RKO (cell line): ENCODE measurements around the gene CDK15.
"Not testable (repeated sequence)": the region's sequence is repeated elsewhere in the genome, so short reads cannot be mapped to it uniquely, and the experiment has no call there.

Experiments used
- DNase-seq: peaks from one replicate; pipeline ENCODE4 v3.0.0-alpha.2; 2016; ENCODE audit warnings: low spot score

Gene CDK15

DNA sequence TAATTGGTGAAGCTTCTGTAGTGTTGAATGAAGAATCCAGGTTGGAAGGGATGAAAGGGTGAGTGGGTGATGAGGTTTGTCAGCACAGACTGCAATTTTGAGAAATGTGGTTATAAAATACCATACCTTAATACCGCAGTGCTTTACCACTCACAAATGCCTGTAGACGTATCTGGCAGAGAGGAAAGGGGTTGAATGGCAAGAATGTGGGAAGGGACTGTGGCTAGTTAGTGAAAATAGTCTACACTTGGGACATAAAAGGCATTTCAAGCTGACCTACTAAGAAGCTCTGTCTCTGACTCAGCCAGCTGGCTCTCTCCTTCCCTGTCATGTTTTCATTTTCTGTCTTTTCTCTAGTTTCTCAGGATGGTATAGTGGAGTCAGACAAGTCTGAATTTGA, 25.1 kb downstream of the CDK15 start:
- DNase-seq, result no peak

DNA sequence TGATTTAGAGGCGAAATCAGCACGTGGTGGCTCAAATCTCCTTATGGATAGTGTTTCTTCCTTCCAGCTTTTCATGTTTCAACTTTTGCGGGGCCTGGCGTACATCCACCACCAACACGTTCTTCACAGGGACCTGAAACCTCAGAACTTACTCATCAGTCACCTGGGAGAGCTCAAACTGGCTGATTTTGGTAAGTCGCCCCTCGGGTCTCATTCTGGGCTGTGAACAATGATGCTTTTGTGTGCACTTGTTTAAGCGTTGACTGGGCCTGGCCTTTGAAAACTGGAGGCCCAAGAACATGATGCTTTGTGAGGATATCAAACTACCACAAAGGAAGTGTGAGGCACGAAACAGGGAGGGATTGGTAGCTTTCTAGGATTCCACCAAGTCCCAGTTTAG, 27.4 kb downstream of the CDK15 start:
- no peak for DNase-seq

DNA sequence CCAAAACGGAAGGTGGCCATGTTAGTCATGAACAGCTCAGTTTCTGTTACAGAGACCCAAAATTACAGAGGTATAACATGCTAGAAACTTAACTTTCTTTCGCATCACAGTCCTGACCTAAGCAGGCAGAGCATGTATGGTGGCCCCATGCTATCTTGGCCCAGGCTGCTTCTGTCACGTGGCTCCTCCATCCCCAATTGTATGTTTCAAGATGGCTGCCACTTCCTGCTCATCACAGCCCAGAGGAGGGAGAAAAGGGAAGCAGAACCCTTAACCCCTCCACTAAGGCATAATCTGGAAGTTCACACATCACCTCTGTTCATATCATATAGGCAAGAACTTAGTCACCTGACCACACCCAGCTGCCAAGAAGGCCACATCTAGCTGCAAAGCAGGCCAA, 28.7 kb downstream of the CDK15 start:
- no peak for DNase-seq

DNA sequence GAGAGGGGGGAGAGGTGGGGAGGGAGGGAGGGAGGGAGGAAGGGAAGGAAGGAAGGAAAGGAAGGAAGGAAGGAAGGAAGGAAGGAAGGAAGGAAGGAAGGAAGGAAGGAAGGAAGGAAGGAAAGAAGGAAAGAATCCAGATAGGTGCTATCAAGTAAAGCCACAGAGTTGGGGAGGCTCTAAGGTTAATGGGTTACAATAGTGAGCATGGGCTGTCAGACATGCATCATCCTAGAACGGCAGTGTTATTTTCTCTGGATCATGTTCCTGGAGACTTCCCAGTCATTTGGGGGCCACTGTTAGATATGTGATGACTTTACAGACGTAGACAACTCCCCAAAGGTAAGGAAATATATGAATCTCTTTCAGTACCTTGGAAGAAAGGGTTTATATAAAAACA, 31.1 kb downstream of the CDK15 start:
- no peak for DNase-seq

DNA sequence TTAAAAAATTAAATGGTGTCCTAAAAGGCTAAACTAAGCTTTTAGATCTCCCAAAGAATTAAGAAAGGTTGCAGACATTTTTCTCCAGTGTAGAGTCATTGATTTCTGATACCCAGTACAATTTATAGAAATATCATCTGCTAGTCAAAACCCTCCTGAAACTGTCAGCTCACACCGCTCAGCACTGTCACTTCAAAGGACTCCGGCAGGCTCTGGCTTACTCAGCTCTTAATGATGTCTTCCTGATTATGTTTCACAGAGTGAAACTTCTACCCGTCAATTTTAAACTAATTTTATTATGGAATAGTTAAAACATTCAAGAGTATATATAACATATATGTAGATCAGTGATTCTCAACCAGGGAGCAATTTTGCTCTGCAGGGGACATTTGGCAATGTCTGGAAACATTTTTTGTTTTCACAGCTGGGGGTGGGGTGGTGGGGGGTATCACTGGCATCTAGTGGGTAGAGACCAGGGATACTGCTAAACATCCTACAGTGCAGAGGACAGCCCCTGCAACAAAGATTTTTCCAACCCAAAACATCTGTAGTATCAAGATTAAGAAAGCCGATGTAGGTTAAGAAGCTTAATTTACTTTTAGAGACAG, 31.6 kb downstream of the CDK15 start:
- DNase-seq, result no peak

DNA sequence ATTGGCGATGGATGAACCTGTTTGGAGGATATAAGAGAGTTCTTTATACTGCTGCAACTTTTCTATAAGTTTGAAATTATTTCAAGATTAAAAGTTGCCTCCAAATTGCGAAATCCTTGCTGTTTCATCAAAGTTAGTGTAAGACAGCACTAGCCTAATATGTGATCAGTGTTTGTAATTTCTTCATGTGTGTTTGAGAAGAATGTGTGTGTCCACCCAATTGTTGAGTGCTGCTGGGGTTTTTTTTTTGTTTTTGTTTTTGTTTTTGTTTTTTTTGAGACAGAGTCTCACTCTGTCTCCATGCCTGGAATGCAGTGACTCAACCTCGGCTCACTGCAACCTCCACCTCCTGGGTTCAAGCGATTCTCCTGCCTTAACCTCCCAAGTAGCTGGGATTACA, 33.4 kb downstream of the CDK15 start:
- no peak for DNase-seq

DNA sequence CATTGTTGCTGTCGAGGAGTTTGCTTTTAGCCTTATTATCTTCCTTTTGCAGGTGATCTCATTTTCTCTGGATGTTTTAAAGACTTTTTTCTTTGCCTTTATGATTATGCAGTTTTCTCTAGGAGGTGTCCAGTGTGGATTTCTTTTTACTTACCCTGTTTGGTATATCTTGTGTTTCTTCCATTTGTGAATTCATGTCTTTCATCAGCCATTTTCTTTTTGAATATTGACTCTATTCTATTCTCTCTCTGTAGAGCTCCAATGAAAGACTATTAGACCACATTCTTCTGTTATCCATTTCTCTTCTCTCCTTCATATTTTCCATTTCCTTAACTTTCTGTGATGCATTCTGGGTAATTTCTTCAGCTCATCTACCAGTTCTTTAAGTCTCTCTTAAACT, 34.4 kb downstream of the CDK15 start:
- no peak for DNase-seq

DNA sequence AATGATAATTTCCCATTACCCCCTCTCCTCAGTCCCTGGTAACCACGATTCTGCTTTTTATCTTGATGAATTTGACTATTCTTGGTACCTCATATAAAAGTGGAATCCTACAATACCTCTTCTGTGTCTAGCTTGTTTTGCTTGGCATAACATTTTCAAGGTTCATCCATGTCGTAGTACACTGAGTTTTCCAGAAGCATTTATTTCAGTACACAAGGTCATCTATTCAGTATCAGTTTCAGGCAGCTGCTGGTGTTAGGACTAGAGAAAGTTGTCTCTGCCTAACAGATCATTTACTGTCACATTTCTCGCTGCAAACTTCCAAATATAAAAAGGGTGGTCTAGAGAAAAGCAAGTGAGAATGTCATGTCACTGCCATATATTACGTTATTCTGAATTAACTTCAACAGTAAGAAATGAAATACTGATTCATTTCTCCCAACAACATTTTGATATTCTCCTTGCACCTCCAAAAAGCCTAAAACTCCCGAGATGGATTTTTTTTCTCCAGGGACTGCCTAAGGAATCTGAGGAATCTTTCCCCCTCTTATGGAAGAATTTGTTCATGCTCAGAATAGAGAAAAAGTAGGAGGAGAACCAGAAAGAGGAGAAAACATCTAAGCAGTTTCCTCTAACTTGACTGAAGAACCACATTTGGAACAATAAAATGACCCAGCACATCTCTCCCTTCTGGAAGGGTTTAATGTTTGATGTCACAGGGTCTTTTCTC, 36.0 kb downstream of the CDK15 start:
- DNase-seq, result no peak

DNA sequence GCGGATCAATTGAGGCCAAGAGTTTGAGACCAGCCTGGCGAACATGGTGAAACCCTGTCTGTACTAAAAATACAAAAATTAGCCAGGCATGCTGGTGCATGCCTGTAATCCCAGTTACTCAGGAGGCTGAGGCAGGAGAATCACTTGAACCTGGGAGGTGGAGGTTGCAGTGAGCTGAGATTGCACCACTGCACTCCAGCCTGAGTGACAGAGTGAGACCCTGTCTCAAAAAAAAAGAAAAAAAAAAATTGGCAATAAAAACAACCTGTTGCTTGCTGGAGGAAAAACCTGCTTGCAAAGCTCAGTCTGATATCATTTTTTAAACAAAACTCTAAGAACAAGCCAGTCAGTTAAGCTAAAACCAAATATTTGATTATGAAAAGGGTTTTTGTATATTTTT, 38.6 kb downstream of the CDK15 start:
- not testable (repeated sequence) for DNase-seq

DNA sequence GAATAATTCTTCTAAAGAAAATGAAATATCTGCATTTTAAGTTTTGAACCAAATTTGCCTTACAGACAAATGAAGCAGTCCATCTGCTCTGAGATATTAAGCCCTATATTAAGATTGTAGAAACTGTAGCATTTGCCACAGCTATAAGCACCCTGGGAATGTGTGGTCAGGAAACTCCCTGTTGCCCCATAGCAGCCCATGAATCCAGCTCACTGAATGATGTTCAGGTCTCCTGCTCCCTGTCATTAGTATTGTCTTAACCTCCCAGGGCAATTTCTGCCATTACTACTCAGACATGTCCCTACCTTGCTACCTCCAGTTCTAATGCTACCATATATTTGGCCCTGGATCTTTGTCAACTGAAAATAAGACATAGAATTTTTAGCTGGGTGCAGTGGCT, 41.1 kb downstream of the CDK15 start:
- DNase-seq, result no peak

DNA sequence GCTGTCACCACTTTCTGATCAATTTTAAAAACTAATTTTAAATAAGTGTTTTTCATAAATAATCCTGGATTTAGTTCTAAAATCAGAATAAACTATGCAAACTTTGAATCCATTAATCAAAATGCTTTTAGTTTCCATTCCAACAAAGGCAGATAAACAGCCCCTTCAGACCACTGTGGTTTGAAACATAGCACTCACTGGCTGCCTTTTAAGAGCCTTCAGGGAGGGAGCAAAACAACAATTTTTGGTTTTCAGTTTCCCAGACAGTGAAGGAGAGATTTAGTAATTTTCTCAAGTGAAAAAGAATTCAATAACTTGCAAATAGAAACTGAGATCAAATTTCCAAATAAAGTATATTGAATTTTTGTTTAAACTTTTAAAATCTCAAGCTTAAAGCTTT, 46.1 kb downstream of the CDK15 start:
- DNase-seq, result no peak

DNA sequence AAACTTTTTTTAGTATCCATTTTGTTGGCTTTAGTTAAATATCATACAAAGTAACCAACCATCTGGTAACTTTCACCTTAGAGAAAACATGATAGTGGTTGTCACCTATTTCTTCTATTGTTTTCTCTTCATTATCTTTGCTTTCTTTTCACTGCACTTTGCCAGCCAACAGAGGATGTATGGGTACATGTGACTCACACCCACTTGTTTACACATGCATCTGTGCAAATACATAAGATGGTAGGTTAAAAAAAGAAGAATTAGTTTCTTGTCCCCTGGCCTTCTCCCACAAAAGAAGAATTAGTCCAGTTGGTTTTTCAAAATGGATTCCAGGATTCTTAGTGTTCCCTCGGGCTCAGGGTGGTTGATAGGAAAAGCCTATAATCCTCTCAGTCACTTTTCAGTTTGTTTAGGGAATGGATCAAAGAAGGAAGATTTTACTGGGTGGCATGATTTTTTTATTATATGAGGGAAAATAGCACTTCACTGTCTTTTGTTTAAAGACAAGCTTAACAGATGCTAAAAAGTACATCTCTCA, 46.6 kb downstream of the CDK15 start:
- no peak for DNase-seq

DNA sequence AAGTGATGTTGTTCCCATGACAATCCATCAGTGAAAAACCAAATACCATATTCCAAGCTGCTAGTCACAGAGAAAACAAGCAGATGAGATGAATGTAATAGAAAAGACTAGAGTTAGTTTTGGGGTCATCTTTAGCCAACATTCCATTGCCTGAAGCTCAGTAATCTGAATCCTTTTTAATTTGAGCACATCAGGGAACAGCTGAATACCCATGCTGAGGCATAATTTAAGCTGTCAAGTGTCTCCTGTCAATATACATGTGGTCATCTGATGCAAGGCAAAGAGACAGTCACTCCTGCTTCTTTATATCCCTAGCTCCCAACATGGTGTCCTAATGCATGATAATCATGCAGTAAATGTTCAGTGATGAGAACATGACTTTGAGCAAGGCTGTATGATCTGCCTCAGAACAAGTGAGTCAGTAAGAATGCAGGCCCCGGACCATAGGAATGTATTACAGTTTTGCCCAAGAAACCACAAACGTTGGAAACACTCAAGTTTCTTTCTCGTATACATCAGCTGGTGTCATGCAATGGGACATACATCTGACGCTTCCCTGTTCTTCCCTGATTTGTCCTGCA, 48.0 kb downstream of the CDK15 start:
- peak; percentile 54 for DNase-seq

DNA sequence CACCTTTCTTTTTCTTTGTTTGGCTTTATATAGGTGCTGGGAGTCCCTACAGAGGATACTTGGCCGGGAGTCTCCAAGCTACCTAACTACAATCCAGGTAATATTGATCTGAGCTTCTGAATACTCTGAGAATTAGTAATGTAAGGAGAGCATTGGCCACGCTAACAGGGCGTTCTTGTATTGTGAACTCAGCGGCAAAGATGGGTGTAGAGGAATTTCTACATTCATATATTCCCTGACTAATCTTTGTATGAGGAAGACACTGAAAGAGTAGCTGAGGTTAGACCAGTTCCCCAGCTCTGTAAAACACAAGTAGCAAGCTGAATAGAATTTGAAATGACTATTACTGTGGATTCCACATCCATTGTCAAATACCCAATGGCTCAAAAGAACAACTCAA, 48.5 kb downstream of the CDK15 start:
- no peak for DNase-seq

DNA sequence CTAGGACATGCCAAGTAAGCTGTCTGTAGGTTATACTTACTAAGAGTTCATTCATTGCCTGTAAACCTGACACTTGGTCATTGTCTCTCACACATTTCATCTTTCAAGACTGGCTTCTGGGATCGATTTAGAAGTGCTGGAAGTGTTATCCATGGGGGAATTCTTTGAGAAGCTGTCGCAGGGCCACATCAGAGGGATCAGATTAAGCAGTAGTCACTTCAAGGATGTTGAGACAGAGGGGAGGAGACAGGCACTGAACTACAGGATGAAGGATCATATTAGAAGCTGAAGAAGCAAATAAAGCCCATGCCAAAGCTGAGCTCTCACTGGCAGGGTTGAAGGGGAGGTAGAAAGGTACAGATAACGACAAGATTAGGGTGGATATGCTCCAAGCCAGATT, 49.0 kb downstream of the CDK15 start:
- DNase-seq, result no peak

DNA sequence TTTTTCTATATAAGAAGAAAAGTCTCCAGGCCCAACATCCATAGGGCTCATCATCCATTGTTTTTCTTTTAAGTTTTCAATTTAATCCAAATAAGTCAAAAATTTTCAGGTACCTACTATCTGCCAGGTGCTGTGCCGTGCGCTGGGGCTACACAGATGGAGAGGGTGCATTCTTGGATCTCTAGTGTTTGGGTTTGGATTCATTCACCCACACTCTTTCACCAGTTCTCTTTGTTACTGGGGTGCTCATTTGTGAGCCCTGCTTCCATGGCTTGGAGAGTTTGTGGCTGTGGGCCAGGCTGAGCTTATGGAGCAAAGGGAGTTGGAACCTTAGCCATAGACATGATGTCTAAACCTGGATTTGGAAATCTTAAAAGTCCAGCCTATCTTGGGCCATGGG, 51.0 kb downstream of the CDK15 start:
- no peak for DNase-seq

DNA sequence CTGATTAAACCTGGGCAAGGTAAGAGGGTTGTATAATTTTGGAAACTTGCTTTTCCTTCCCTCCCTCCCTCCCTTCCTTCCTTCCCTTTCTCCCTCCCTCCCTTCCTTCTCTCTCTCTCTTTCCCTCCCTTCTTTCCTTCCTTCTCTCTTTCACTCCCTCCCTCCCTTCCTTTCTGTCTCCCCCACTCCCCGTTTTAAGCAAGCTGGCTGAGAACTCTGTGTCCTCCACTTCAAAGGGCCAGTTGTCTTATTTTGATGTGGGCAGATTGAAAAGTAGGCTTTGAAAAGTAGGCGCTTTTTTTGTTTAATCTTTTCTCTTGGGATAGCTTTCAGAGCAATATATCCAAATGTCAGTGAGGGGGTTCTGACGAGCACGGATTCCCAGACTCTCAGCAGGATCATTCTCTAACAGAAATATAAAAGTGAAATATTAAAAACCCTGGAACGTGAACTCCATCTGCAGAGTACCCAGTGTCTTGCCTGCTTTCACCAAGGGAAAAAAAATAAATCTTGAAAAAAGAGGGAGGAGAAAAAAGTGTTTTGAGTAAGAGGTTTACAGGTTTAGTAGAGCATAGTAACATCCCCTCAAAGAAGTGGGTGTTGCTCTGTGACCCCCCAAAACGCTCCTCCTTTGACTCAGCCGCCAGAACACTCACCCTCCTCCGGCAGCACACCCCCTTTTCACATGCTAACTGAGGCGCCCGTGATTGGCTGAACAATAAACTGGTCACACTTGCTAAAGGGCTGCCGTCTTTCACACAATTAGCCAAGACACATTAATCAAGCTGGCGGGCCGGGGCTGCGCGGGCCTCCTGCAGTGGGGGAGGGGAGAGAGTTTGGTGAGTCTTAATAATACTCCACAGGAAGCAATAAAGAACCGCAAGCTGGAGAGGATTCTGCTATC, 52.2 kb downstream of the CDK15 start:
- peak; percentile 32 for DNase-seq

DNA sequence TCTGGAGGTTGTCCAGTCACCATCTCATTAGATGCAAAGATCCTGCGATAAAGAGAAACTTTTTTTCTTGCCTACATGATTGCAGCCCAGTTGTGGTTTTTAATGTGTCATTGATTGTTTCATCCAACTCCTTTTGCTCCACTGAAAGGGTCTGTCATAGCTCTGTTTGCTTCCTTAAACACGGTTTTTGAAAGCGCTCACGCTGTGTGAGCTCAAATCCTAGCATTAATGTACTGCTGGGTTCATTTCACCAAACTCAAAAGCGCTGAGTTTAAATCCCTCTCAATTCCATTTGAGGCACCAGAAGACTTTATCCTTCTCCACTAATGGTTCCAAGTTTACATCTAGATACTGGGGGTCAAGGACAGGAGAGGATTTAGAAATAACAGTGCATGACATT, 53.6 kb downstream of the CDK15 start:
- no peak for DNase-seq

DNA sequence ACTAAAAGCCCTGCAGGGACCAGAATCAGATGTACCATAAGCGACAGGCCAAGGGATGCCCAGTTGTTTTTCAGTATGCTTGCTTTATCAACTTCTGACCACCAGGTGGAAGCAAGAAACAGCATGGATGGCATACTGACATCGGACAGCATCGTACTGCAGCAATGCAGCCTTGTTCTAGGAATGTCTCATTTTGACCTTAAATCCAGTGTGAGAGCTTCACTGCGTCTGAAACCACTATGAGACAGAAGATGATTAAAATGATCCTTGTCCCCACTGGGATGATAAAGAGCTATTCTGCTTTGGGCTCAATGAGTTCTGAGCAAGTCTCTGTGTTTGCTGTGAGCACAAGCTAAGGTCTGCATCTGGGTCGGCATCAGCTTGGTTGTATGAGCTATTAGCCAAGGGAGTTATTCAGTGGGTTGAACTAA, 54.3 kb downstream of the CDK15 start:
- peak; percentile 76 for DNase-seq

DNA sequence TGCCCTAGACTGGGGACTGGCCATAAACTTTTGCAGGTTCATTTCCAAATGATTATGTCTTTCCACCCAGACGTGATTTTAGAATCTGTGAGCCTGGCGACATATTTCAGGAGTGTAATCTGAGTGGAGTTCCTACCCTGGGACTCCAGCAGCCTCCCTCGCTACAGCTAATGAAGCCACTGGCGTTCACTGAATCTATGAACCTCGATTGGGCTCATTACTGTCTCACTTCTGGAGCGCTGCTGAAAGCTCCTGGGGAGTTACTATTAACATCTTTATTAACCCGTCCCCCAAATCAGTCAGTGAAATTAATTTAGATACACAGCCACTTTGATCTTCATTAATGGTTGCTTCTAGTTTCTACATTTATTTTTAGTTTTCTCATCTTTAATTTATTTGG, 56.5 kb downstream of the CDK15 start:
- DNase-seq, result no peak

DNA sequence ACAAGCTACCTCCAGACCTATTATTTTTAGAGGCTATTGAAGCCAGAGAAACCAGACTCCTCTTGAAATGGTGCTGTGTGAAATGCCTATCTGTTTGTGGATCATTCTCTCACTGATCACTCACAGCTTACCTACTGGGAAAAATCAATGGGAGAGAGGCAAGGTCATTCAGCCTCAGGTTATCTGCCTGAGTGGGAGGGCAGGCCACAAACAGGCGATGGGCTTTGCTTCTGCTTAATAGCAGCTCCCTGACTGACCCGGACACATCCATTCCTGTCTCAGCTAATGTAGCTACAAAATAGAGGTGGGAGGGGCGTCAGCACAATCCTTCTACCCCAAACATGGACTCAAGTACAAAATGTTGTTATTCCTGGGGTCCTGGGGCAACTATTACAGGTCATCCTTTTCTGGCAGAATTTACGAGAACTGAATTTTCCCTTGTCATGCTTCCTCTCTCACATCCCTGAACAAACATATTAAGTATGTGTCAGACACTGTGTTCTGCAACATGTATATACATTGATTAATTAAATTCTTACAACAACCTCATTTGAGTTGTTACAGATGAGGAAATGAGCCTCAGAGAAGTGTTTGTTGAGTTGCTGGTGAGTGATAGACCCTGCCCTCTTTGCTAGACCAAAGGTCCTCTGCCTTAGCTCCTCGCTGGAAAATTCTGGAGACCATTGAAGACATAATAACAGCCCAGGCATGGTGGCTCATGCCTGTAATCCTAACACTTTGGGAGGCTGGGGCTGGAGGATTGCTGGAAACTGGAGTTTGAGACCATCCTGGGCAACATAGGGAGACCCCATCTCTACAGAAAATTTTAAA, 60.5 kb downstream of the CDK15 start:
- no peak for DNase-seq

DNA sequence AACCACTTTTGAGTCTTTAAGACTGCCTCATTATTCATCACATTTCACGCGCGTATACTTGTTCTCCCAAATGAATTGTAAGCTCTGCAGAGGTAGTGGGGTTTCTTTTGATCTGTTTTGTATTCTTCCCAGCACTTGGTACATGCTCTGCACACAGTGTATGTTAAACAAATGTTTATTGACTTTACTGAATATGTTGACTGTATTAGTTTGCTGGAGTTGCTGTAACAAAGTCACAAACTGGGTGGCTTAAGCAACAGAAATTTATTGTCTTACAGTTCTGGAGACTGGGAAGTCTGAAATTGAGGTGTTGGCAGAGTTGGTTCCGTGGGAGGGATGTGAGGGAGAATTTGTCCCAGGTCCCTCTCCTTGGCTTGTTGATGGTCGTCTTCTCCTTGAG, 65.1 kb downstream of the CDK15 start:
- no peak for DNase-seq
